ENCODE measurements around the gene PHLPP2.
"Not testable (repeated sequence)": the region's sequence is repeated elsewhere in the genome, so short reads cannot be mapped to it uniquely, and the experiment has no call there.

Gene PHLPP2

DNA sequence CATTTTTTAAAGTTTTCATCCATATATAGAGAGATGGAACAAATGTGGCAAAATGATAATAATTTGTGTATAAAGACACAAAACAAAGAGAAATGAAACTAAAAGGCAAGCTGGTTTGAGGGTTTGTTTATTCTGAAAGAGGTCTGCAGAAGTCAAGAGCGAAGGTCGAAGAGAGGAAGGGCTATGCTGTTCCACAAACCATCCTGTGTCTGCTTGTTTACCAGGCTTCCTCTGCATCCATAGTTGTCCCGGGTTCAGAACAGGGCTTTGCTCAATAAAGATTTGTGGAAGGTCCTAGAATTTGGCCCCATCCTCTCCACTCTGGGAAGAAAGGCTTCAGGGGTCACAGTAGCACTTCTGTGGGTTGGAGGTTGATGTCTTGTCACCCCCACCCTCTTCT lies 100.9 kb downstream of the PHLPP2 start:
- DNase-seq (ENCODE audit: low read depth), result no peak

GRCh38 chr16:71622088-71622487 lies 102.4 kb downstream of the PHLPP2 start:
- no peak for DNase-seq (ENCODE audit: low read depth)

GRCh38 chr16:71618429-71618828 lies 106.1 kb downstream of the PHLPP2 start:
- DNase-seq (ENCODE audit: low read depth), result no peak

DNA sequence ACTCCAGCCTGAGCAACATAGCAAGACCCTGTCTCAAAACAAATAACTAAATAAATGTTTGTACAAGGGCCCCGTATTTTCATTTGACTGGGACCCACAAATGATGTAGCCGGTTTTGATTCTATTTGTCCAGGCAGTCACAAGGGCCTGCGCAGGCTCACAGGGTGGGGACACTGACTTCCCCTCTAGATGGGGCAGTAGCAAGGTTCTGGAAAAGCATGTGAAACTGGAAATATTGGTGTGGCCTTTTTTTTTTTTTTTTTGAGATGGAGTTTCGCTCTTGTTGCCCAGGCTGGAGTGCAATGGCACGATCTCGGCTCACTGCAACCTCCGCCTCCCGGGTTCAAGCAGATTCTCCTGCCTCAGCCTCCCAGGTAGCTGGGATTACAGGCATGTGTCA lies 109.5 kb downstream of the PHLPP2 start:
- DNase-seq (ENCODE audit: low read depth), result not testable (repeated sequence)

GRCh38 chr16:71610936-71611871 lies 113.3 kb downstream of the PHLPP2 start:
- peak; percentile 52 for DNase-seq (ENCODE audit: low read depth)

- no peak for DNase-seq (ENCODE audit: low read depth)
Measured at GRCh38 chr16:71610447-71610846, 114.1 kb downstream of the PHLPP2 start.

- no peak for DNase-seq (ENCODE audit: low read depth)
Measured at GRCh38 chr16:71609066-71609465, 115.4 kb downstream of the PHLPP2 start.

DNA sequence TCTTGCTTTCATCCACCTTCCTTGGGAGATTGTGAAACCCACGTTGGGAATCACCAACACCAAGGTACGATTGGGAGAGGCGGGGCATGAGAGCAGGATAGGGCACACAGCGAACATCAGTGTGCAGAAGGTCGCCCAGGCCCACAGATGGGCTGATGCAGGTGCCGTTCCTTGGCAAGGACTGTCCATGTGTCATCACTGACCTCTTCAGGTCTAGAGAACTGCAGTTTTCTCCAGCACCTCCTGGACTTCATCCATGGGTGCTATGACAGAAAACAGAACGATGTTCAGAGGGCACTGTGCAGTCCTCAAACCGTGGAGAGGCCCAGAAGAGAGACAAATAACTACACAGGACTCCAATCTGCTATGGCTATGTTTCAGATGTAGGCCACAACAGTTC lies 123.7 kb downstream of the PHLPP2 start:
- no peak for DNase-seq (ENCODE audit: low read depth)

GRCh38 chr16:71598426-71598825 lies 126.1 kb downstream of the PHLPP2 start:
- not testable (repeated sequence) for DNase-seq (ENCODE audit: low read depth)

DNA sequence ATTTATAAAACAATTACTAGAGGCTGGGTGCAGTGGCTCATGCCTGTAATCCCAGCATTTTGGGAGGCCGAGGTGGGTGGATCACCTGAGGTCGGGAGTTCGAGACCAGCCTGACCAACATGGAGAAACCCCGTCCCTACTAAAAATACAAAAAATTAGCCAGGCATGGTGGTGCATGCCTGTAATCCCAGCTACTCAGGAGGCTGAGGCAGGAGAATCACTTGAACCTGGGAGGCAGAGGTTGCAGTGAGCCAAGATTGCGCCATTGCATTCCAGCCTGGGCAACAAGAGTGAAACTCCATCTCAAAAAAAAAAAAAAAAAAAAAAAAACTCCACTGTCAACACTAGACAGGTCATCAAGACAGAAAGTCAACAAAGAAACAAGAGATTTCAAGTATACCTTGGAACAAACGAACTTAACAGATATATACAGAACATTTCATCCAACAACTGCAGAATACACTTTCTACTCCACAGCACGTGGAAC lies 129.1 kb downstream of the PHLPP2 start:
- DNase-seq (ENCODE audit: low read depth), result not testable (repeated sequence)
